Smooth muscle cell (in vitro differentiated cells): Measurements from ENCODE around the gene LIN7A. TPM values are rescaled to one million over a fixed set of nuclear protein-coding genes. Genes with fewer than 3 reads are reported as not detected.

Source experiments
- DNase-seq: peaks from one replicate; lab custom pipeline; 2025; ENCODE audit not compliant: unreplicated experiment; lab: John Stamatoyannopoulos, UW
- H2AFZ ChIP-seq: fragments of 200-600 bp; sonication (generic); 2 replicates; pipeline ENCODE4 v1.6.0; 2016; ENCODE audit warnings: antibody characterized with exemption, low read depth, mild to moderate bottlenecking
- H3F3A ChIP-seq: fragments of 200-600 bp; sonication (generic); 2 replicates; pipeline ENCODE4 v1.6.0; 2017; ENCODE audit warnings: antibody characterized with exemption, low read depth
- H3K27ac ChIP-seq: fragments of 200-600 bp; sonication (generic); 2 replicates; pipeline ENCODE4 v1.5.1; 2016; ENCODE audit warnings: low read depth, mild to moderate bottlenecking
- H3K27me3 ChIP-seq: fragments of 200-600 bp; sonication (generic); 2 replicates; pipeline ENCODE4 v1.6.1; 2016; ENCODE audit warnings: low read depth, mild to moderate bottlenecking
- H3K36me3 ChIP-seq: fragments of 200-600 bp; sonication (generic); 2 replicates; pipeline ENCODE4 v1.5.1; 2016; ENCODE audit warnings: low read depth
- H3K4me1 ChIP-seq: fragments of 200-600 bp; sonication (generic); 2 replicates; pipeline ENCODE4 v1.5.1; 2016; ENCODE audit warnings: low read depth
- H3K4me2 ChIP-seq: fragments of 200-600 bp; sonication (generic); 2 replicates; pipeline ENCODE4 v1.6.0; 2016; ENCODE audit warnings: mild to moderate bottlenecking
- H3K4me3 ChIP-seq: fragments of 200-600 bp; sonication (generic); 2 replicates; pipeline ENCODE4 v1.5.1; 2016; ENCODE audit warnings: mild to moderate bottlenecking
- H3K79me2 ChIP-seq: fragments of 200-600 bp; sonication (generic); 2 replicates; pipeline ENCODE4 v1.6.0; 2016; ENCODE audit warnings: low read depth, mild to moderate bottlenecking
- H3K9ac ChIP-seq: fragments of 200-600 bp; sonication (generic); 2 replicates; pipeline ENCODE4 v1.6.0; 2016; ENCODE audit warnings: low read depth
- H3K9me3 ChIP-seq: fragments of 200-600 bp; sonication (generic); replicated peaks from 2 replicates; pipeline ENCODE4 v1.5.1; 2016; ENCODE audit warnings: low read depth
- H4K20me1 ChIP-seq: fragments of 200-600 bp; sonication (generic); 2 replicates; pipeline ENCODE4 v1.6.0; 2016; ENCODE audit warnings: low read depth
- WGBS: methylation state at CpG from one replicate; pipeline ENCODE4 v1.1.7; 2016; ENCODE audit warnings: low lambda C conversion rate; 5-methylcytosine and 5-hydroxymethylcytosine counted together
- polyA plus RNA-seq: library from polyadenylated mRNA; unstranded; fragments of >200 nt; fragmentation: Nextera tagmentation; extraction: Ambion mirVana; gene quantifications from 2 replicates; pipeline ENCODE4 v1.2.1, GENCODE V29; 2016
- total RNA-seq: library from RNA; depleted of rRNA; stranded (reverse); fragments of >200 nt; gene quantifications from 2 replicates; pipeline ENCODE4 v1.2.3, GENCODE V29; 2014
- TF ChIP-seq, protein P1 (sequence below): fragments of 200-600 bp; sonication (generic); IDR thresholded peaks from 2 replicates; pipeline ENCODE4 v1.5.1; 2017; ENCODE audit warnings: borderline replicate concordance, mild to moderate bottlenecking, antibody characterized with exemption; ENCODE audit not compliant: insufficient read depth, poor library complexity, severe bottlenecking

The LIN7A gene
- total and polyA plus RNA-seq, 2 experiments from 2014 or later: 2.0 to 3.2 TPM

GRCh38 chr12:80766897-80767296 lies 170.8 kb downstream of the LIN7A start:
- 71% methylated on average over 2 of the region's 2 CpGs for WGBS
- TF ChIP-seq, protein P1, sequence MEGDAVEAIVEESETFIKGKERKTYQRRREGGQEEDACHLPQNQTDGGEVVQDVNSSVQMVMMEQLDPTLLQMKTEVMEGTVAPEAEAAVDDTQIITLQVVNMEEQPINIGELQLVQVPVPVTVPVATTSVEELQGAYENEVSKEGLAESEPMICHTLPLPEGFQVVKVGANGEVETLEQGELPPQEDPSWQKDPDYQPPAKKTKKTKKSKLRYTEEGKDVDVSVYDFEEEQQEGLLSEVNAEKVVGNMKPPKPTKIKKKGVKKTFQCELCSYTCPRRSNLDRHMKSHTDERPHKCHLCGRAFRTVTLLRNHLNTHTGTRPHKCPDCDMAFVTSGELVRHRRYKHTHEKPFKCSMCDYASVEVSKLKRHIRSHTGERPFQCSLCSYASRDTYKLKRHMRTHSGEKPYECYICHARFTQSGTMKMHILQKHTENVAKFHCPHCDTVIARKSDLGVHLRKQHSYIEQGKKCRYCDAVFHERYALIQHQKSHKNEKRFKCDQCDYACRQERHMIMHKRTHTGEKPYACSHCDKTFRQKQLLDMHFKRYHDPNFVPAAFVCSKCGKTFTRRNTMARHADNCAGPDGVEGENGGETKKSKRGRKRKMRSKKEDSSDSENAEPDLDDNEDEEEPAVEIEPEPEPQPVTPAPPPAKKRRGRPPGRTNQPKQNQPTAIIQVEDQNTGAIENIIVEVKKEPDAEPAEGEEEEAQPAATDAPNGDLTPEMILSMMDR: no peak
- Histone ChIP-seq H4K20me1 (no peaks in the 10 kb centered on the region), H3K4me3 (no peak overlapping the region), H3K9ac (no peak overlapping the region), H2AFZ (peak overlapping the region; percentile 16), H3K4me2 (no peak overlapping the region), H3K79me2 (no peaks in the 10 kb centered on the region), H3K36me3 (no peaks in the 10 kb centered on the region), H3K4me1 (no peaks in the 10 kb centered on the region), H3K27ac (no peak overlapping the region), H3F3A (no peaks in the 10 kb centered on the region), H3K27me3 (no peaks in the 10 kb centered on the region), H3K9me3 (no peaks in the 10 kb centered on the region)
- no peak for DNase-seq

DNA sequence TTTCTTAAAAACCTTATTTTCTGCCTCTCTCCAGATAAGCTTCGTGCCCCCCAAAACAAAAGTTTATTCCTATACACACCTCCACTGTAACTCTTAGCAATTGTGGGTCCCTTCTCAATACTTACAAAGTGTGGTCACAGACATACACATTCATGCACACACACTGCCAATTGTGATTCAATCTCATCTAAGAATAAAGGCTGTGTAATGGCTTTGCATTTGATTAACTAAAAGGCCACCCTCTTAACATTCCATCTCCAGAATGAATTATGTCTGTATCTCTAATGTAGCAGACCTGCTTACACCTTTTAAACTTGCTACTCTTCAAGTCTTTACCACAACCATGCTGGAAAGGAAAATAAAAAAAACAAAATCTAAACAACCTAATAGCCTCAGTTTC lies 171.5 kb downstream of the LIN7A start:
- Histone ChIP-seq H2AFZ (no peak overlapping the region), H3K4me2 (no peak overlapping the region), H3K9me3 (no peaks in the 10 kb centered on the region), H3F3A (no peaks in the 10 kb centered on the region), H3K9ac (no peak overlapping the region), H3K4me3 (no peak overlapping the region), H4K20me1 (no peaks in the 10 kb centered on the region), H3K36me3 (no peaks in the 10 kb centered on the region), H3K27ac (no peak overlapping the region), H3K27me3 (no peaks in the 10 kb centered on the region), H3K4me1 (no peaks in the 10 kb centered on the region), H3K79me2 (no peaks in the 10 kb centered on the region)
- 87% methylated on average over 1 of the region's 1 CpG for WGBS
- TF ChIP-seq, protein P1: no peak
- DNase-seq: no peak

GRCh38 chr12:80763874-80764273 lies 173.9 kb downstream of the LIN7A start:
- Histone ChIP-seq H3K36me3 (no peaks in the 10 kb centered on the region), H2AFZ (no peak overlapping the region), H3K9me3 (no peaks in the 10 kb centered on the region), H3F3A (no peaks in the 10 kb centered on the region), H3K9ac (no peak overlapping the region), H3K4me3 (no peak overlapping the region), H3K79me2 (no peaks in the 10 kb centered on the region), H3K27ac (no peak overlapping the region), H4K20me1 (no peaks in the 10 kb centered on the region), H3K4me2 (no peak overlapping the region), H3K27me3 (no peaks in the 10 kb centered on the region), H3K4me1 (no peaks in the 10 kb centered on the region)
- TF ChIP-seq, protein P1: peak; percentile 73
- DNase-seq: no peak
- 4% methylated on average over 4 of the region's 4 CpGs for WGBS

DNA sequence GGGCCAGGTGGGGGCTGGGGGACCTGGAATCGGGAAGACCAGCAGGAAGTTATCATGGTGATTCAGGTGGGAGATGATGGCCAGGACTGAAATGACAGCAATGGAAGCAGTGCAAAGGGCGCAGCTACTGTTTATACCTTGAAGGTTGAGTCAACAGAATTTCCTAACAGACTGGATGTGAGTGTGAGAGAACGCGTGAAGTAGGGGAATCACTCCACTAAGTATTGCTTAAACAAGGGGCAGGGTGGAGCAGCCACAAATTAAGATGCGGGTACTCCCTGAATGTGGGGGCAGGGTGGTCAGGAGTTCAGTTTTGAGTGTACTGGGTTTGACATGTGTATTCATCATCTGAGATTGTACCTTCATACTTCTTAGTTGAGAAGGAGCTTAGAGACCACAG lies 175.9 kb downstream of the LIN7A start:
- Histone ChIP-seq H3K79me2 (no peaks in the 10 kb centered on the region), H3F3A (no peaks in the 10 kb centered on the region), H4K20me1 (no peaks in the 10 kb centered on the region), H3K36me3 (no peaks in the 10 kb centered on the region), H3K9me3 (no peaks in the 10 kb centered on the region), H3K27me3 (no peaks in the 10 kb centered on the region), H3K4me1 (no peaks in the 10 kb centered on the region), H3K9ac (no peak overlapping the region), H3K4me2 (no peak overlapping the region), H2AFZ (no peak overlapping the region), H3K27ac (no peak overlapping the region), H3K4me3 (no peak overlapping the region)
- DNase-seq: no peak
- TF ChIP-seq, protein P1: no peak
- WGBS: 88% methylated on average over 5 of the region's 5 CpGs
